HEK293T (cell line): ENCODE results near the gene AKR1C8.

Experiments used
- CTBP1 ChIP-seq: fragments of 450-650 bp; IDR thresholded peaks from 2 replicates; pipeline ENCODE4 v1.6.1; 2016; ENCODE audit warnings: borderline replicate concordance
- FOXA1 ChIP-seq: fragments of 450-650 bp; IDR thresholded peaks from 2 replicates; pipeline ENCODE4 v1.6.1; 2016; ENCODE audit warnings: mild to moderate bottlenecking
- FOXK2 ChIP-seq: fragments of 450-650 bp; IDR thresholded peaks from 2 replicates; pipeline ENCODE4 v1.6.1; 2016; ENCODE audit warnings: mild to moderate bottlenecking
- HDGF ChIP-seq: fragments of 450-650 bp; IDR thresholded peaks from 2 replicates; pipeline ENCODE4 v1.6.1; 2017; ENCODE audit warnings: antibody characterized with exemption, borderline replicate concordance
- L3MBTL2 ChIP-seq: fragments of 450-650 bp; conservative IDR thresholded peaks from 2 replicates; pipeline ENCODE4 v1.6.1; 2016; ENCODE audit warnings: mild to moderate bottlenecking
- LEF1 ChIP-seq: fragments of 450-650 bp; IDR thresholded peaks from 2 replicates; pipeline ENCODE4 v1.6.1; 2017; ENCODE audit warnings: mild to moderate bottlenecking, borderline replicate concordance
- SP1 ChIP-seq: fragments of 450-650 bp; IDR thresholded peaks from 2 replicates; pipeline ENCODE4 v1.6.1; 2017
- TARDBP ChIP-seq: fragments of 450-650 bp; IDR thresholded peaks from 2 replicates; pipeline ENCODE4 v1.6.1; 2016
- ZNF384 ChIP-seq: fragments of 450-650 bp; IDR thresholded peaks from 2 replicates; pipeline ENCODE4 v1.6.1; 2016
- TF ChIP-seq, protein P1 (sequence below): fragments of 450-650 bp; IDR thresholded peaks from 2 replicates; pipeline ENCODE4 v1.6.1; 2016

GRCh38 chr10:5147981-5148677, 36.8 kb downstream of the AKR1C8 start:
- TF ChIP-seq CTBP1 (no peak), TARDBP (no peak), ZNF384 (no peak), LEF1 (no peak), SP1 (no peak), L3MBTL2 (no peak), FOXA1 (no peak), HDGF (no peak), FOXK2 (no peak)
- TF ChIP-seq, protein P1, sequence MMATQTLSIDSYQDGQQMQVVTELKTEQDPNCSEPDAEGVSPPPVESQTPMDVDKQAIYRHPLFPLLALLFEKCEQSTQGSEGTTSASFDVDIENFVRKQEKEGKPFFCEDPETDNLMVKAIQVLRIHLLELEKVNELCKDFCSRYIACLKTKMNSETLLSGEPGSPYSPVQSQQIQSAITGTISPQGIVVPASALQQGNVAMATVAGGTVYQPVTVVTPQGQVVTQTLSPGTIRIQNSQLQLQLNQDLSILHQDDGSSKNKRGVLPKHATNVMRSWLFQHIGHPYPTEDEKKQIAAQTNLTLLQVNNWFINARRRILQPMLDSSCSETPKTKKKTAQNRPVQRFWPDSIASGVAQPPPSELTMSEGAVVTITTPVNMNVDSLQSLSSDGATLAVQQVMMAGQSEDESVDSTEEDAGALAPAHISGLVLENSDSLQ: no peak
